HG03558 (cell line): ENCODE results near the gene TWNK.
"Not testable (repeated sequence)": the region's sequence is repeated elsewhere in the genome, so short reads cannot be mapped to it uniquely, and the experiment has no call there.

Experiments
- ATAC-seq: cut with Tn5 transposase; IDR thresholded peaks from one replicate; pipeline ENCODE4 v1.9.1; 2021; ENCODE audit warnings: moderate number of reproducible peaks; ENCODE audit not compliant: unreplicated experiment; ENCODE audit errors: extremely low read depth

TWNK gene

DNA sequence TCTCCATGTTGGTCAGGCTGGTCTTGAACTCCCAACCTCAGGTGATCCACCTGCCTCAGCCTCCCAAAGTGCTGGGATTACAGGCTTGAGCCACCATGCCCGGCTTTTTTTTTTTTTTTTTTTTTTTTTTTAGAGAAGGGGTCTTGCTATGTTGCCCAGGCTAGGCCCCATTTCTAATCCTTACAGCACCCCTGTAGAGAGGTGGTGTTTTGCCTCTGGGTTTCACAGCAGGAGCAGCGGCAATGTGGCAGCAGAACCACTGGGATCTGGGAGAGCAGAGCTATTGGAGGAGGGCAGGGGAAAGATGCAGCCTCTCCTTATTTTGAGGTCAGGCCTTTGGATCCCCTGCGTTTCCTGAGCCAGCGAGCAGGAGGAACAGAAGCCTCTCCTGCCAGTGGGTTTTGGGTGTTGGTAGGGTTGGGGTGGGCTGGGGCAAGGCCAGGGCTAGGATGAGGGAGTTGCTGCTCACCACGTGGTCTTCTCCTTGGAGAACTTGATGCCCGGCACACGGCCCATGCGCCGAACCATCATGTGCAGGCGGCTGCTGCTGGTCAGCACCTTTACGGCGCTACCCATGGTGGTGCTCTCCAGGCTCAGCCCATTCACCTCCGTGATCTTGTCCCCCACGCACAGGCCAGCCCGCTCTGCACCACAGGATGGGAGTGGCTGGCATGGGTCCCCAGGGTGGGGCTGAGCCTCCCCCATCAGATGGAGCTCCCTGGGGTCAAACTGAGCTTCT is 35.8 kb downstream of the TWNK start:
- ATAC-seq = no peak

DNA sequence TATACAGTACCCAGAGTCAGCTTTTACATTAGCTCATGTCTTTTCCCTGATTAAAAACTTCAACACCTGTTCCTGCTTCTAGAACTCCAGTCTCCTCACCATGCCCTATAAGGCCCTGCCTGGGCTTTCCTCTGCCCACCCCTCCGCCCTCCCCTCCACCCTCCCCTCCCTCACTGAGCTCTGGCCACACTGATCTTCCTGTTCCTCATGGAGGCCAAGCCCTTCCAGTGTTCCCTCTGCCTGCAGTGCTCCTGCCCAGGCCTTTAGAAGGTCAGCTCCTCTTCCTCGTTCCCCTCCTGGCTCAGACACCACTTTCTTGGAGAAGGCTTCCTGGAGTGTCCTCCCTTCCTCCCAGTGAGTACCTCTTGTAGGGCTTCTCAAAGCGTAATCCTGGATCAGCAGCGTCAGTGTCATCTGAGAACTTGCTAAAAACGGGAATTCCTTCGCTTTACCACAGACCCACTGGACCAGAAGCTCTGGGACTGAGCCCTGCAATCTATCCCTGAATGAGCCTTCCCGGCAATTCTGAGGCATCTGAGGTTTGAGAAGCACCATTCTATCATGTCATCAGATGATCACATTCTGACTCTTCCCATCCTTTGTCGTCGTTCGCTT is 39.9 kb downstream of the TWNK start:
- ATAC-seq = no peak

DNA sequence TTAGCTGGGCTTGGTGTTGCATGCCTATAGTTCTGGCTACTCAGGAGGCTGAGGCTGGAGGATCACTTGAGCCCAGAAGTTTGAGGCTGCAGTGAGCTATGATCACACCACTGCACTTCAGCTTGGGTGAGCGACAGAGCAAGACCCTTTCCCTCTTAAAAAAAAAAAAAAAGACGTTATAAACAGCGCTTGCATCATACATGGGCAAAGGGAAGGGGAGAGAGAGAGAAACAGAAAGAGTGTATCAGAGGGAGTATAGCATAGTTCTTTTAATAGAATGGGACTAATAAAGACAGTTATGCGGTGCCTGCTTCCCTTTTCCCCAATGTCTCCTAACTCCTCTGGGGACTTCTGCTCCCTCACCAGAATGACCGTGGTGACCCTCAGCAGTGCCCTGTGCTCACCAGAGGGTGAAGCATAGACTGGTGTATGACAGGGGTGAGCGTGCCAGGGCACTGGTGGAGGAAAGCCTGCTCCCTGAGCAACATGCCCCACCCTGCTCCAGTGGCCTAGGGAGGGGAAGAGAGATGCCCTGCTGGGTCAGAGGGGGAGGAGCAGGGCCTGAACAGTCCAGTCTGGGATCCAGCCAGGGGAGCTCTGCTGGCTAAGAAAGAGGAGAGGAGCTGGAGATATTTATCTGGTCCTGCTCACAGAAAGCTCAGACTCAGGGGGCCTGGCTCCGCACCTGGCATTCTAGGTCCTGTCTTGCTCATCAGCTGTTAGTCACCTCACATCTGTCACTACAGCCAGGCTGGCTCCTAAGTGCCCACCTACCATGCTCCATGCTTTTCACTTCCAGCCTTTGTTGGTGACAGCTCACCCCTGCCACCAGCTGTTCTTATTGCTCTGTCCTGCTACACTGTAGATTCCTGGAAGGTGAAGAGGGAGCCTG is 41.3 kb downstream of the TWNK start:
- ATAC-seq = no peak

DNA sequence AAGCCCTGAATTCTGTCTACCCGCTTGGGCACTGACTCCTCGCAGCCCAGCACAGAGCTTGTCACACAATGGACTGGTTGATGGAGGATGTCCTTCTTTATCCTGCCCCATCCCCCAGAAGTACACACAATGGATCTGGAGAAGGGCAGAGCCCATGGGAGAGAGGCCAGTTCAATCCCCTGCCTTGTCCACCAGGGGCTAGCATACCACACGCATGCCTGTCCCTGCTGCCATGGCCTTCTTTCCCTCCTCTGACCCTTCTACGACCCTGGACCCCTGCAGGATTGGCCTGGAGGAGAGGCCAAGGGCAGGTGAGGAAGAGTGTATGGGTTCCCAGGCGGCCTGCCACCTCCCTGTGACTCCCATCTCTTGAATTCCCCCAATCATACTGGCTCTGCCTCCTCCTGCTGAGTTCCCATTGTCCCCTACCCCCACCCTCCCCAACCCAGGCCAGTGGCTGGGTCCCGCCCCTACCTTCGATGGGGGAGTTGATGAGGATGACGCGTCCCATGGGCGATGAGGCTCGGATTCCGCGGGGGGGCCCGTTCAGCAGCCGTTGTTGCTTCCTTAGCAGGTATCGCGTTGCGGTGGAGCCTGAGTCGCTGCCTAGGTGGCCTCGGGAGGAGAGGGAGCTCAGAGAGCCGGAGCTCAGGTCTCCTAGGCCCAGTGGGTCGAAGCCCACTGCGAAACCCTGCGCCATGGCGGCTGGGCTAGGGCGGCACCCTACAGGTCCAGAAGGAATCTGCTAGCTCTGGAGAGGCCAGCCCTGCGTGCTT is 42.4 kb downstream of the TWNK start:
- no peak for ATAC-seq

DNA sequence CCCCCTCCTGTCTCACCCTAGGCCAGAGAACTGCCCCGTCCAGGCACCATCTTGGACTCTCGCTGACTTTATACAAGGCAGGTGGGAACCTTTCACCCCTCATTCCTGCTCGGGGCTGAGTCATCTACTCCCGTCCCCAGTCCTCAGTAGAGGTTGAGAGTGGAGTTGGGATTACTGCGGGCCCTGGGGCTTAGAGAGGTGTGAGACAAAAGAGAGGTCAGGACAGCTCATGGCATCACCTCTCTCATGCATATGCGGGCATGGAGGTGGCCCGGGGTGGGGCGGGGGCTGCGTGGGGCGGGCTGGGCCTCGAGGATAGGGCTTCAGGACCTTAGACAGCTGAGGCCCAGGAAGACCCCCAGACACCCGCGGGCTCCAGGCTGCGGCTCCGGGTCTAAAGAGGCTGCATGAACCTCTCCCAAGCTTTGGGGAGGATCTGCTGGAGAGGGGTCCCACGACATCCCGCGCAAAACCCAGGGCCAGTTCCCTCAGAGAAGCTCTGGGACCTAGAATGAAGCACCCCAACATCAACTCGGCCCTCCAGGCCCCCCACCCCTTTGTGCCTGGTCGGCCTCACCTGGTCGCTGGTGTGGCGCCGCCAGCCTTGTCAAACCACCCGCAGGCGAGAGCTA is 43.3 kb downstream of the TWNK start:
- ATAC-seq = no peak

DNA sequence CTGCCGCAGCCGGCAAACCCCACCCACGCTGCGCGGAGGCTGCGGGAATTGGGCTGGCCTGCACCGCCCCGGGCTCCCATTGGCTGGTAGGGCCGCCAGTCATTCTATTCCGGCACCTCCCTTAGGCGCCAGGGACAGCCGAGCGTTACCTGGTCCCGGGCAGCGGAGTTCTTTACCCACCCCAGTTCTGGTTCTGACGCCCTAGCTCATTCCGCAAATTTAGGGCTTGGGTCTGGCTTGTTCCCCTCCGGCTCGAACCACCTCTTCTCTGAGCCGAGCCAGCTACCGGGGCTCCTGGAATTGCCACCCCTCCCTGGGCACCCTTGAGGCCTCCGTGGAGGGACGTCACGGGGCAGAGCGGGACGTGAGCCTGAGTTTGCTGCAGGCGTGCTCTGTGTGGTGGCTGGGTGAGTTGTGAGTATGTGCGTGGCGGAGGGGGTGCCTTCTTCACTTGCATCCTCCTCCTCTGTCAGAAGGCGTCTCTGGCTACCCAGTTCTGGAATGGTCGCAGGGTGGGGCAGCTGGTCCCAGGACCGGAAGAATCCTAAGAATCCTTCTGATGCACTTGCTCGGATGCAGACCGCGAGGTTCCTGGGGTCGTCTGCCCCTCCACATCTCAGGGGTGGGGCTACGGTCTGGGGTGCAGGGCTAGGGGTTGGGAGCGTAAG is 43.9 kb downstream of the TWNK start, which contains the start of the genes PDZD7 and SFXN3:
Gene PDZD7, minus strand, starts transcription at position 2 of the 668 bp plus-strand sequence. CDS start 910 bp downstream, outside the sequence.
Gene SFXN3, plus strand, starts transcription at position 107 of the 668 bp plus-strand sequence. CDS start 3,461 bp downstream, outside the sequence.
- peak; percentile 49 for ATAC-seq

DNA sequence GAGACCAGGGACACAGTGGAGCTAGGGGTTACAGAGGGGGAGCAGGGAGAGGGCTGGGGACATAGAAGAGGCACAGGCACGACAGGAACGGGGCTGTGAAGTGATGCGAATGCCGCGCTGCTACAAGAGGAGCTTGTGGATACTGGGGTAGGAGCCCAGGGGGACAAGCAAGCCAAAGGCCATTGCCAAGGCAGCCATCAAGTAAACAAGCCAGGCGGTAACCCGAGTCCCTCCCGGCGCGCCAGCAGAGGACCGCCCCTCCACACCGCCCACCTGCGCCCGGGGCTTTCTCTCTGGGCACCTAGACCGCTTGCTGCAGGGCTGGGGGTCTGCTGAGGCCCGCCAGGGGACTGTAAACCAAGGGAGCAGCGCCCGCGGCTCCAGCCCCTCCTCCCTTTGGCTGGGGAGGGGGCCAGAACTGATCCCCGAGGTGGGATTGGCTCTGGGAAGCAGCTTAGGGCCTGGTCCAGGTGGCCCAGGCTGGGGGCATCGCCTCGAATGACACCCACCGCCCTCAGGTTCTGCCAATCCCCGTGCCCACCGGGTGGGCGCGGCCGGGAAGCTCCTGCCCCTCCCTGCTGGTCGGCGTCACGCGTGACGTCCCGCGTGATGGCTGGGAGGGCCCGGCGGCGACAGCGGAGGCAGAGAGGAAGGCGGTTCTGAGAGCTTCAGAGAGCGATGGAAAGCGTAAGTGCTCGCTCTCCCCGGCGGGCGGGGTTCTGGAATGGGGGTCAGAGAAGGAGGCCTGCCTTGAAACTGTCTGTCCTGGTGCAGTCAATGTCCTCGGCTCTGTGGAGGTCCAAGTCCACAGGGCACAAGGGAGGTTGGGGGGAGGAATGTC is 44.7 kb downstream of the TWNK start:
- no peak for ATAC-seq

DNA sequence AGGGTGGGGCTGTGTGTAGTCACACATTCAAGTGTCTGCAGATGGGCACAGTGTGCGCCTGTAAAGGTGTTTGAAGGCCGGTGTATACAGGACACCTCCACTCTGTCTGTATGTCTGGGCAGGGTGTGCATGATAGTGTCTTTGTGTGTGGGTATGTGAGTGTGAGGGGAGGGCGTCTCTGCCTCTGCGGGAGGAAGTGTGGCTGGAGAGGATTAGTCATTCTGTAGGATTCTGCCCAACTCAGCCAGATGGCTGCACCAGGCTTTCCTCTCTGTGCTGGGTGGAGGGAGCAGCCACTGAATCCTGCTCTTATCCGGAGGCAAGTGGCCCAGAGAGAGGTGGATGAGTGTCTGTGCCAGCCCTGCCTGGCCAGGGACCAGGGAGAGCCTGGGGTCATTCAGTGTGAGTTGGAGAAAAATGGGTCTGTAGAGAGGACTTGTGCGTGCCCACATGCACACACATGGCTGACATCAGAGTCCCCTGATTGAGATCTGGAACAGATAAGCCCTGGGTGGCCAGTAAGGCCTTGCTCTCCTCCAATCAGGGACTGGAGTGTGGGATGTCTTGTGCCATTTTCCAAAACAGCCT is 45.4 kb downstream of the TWNK start:
- ATAC-seq = no peak

DNA sequence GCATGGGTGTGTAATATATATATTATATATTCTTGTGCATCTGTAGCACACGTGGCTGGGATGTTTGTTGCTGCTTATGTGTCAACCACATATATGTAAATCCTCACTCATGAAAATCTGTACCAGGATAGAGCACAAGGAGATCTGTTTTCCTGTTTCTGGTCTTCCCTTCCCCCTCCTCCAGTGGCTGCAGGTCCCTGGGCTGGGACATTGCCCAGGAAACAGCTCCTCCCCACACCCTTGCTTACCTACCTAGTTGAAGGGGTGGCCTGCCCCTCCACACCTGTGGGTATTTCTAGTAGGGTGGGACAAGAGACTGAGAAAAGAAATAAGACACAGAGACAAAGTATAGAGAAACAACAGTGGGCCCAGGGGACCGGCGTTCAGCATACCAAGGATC is 45.9 kb downstream of the TWNK start:
- ATAC-seq = no peak

DNA sequence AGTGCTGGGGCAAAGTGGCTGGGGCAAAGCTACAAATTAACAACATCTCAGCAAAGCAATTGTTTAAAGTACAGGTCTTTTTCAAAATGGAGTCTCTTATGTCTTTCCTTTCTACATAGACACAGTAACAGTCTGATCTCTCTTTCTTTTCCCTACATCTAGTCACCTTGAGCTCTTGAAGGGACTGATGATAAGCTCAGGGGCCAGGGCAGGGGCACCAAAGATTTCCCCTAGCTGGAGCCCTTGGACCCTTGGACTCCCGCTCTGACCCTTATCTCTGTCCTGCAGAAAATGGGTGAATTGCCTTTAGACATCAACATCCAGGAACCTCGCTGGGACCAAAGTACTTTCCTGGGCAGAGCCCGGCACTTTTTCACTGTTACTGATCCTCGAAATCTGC is 47.1 kb downstream of the TWNK start:
- not testable (repeated sequence) for ATAC-seq

DNA sequence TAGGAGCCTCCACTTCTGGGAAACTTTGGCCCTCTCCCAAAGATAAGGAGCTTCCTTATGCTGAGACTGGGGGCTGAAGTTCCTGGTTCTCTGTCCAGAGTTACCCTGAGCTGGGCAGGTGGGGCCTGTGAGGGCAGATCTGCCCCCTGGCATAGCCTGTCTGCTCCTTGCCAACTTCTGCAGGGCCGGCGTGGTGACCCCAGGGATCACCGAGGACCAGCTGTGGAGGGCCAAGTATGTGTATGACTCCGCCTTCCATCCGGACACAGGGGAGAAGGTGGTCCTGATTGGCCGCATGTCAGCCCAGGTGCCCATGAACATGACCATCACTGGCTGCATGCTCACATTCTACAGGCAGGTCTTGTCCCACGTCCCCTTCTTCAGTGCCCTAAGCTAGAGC is 48.0 kb downstream of the TWNK start:
- ATAC-seq = no peak

DNA sequence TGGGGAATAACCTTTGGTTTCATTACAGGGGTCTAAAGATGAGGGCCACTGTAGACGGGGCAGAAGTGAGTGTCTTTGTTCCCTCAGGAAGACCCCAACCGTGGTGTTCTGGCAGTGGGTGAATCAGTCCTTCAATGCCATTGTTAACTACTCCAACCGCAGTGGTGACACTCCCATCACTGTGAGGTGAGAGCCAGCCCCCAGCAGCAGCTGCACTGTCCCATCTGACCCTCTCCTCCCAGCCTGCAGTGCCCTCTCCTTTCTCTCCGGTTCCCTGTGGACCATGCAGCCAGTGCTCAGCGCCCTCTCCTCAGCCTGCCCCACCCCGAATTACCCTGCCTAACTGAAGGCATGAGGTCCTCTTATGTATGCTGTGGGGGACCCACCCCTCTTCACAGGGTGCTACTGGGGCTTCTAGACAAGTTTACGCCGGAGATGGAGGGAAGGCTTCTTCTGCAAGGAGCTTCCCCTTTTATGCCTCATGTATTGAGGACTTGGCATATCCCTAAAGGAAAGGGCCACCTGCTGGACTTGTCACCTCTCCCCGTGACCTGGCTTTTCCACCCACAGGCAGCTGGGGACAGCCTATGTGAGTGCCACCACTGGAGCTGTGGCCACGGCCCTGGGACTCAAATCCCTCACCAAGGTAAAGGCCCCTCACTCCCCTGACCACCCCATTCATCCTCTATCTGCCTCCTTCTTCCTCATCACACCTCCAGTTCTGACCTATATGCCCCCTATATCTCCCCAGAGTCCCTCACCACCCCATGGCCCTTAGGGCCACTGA is 48.8 kb downstream of the TWNK start:
- no peak for ATAC-seq

DNA sequence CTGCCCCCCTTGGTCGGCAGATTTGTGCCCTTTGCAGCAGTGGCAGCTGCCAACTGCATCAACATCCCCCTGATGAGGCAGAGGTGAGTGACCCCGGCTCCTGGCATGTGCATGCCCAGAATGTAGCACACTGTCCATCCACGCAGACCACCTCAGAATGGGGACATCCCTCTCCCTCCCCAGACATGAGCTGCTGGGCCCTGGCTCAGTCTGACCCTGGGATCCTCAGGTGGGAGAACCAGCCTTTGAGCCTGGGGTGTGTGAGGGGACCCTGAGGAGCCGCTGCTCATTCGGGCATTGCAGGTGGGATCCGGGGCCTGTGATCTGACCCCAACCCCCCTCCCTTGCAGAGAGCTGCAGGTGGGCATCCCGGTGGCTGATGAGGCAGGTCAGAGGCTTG is 49.4 kb downstream of the TWNK start:
- ATAC-seq = no peak

DNA sequence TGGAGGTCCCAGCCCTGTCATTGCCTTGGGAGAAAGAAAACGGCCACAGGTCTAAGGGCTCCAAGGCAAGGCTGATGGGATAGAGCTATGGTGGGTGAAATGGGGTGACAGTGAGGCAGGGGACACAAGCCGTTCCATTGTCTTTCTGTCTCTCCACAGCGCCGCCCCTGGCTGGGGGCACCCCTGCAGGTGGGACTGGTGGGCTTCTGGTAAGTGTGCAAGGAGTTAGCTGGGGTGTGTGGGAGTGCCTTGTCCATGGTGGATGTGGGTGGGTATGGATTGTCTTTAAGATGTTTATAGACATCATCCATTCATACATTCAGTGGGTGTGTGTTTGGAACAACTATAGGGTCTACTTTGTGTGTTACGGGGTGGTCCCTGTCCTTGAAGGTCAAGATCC is 51.1 kb downstream of the TWNK start:
- no peak for ATAC-seq

DNA sequence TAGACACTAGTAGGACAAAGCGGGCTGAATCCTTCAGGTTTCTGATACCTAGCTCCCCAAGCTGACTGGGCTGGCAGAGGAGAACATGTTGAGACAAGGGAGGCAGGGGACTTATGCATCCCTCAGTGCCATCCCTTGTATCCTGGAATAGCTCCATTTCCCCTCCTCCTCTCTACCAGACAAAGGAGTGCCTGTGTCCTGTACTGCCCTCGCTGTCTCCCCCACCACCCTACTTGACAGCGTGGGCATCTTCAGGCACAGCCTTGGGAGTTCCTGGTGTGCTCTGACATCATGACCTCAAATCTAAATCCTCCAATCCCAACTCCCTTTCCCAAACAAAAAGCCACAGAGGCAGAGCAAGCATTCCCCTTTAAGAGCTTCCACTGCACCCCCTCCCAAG is 52.7 kb downstream of the TWNK start:
- ATAC-seq = no peak

DNA sequence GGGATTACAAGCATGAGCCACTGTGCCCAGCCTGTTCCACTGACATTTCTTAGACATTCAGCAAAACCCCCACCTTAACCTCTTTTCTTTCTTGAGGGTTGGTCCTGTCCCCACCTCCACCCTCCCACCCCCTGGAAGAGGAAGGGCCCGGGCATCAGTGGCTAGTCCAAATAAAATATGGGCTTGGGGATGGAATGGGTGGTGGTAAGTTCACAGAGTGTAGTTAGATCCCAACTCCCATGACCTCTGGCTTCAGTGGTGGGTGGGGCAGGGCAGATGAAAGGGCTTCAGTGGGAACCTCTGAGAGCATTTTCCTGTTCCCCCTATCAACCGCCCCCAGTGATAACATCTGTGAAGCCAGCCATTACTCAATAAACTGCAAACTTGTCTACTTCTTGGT is 53.5 kb downstream of the TWNK start:
- no peak for ATAC-seq

DNA sequence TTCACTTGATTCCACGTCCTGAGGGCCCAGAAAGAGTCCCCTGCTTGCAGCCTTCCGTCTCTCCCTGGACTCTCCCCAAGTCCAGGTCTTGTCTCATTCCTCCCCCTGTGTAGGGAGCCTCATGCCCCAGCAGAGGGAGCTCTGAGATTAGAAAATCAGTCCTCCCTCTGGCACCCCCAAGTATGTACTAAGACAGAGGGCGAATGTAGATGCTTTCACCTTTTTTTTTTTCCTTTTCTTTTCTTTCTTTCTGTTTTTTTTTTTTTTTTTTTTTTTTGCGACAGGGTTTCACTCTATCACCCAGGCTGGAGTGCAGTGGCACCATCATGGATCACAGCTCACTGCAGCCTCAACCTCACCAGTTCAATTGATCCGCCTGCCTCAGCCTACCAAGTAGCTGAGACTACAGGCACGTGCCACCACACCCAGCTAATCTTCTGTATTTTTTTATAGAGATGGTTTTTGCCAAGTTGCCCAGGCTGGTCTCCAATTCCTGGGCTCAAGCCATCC is 54.0 kb downstream of the TWNK start:
- ATAC-seq = peak; percentile 40
